ENCODE measurements around the gene MID2. TPM values are rescaled to one million over a fixed set of nuclear protein-coding genes. Genes with fewer than 3 reads are reported as not detected.

MID2 gene
- total RNA-seq, 1 experiment from 2014 or later = 5.1 TPM

- BruUV-seq (replicated peaks) = no TSS peak
- POLR2A ChIA-PET = no interaction called here
- no peak for TF ChIP-seq MAX (IDR thresholded peaks at IDR 0.05)
- no peak for TF ChIP-seq POLR2AphosphoS5 (IDR thresholded peaks at IDR 0.05; ENCODE audit: low read depth, low read length)
- TF ChIP-seq EZH2 (IDR thresholded peaks at IDR 0.05) = no peak
- TF ChIP-seq SIN3A (IDR thresholded peaks at IDR 0.05; ENCODE audit: low read depth) = no peak
- TF ChIP-seq, protein P1, sequence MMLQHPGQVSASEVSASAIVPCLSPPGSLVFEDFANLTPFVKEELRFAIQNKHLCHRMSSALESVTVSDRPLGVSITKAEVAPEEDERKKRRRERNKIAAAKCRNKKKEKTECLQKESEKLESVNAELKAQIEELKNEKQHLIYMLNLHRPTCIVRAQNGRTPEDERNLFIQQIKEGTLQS (IDR thresholded peaks at IDR 0.05) = no peak
- no peak for TF ChIP-seq REST (IDR thresholded peaks at IDR 0.05; ENCODE audit: low read depth)
- TF ChIP-seq TCF7L2 (IDR thresholded peaks at IDR 0.05; ENCODE audit: borderline replicate concordance, extremely low read depth, insufficient read depth, insufficient read length) = no peak
- TF ChIP-seq ZBTB33 (IDR thresholded peaks at IDR 0.05; ENCODE audit: extremely low read depth, insufficient replicate concordance, low read length) = no peak
- TF ChIP-seq YY1 (IDR thresholded peaks at IDR 0.05; ENCODE audit: extremely low read depth, insufficient replicate concordance, low read depth, low read length) = no peak
- Histone ChIP-seq H3K9me3 (ENCODE audit: control insufficient read depth in 1 of 2, insufficient read depth in 1 of 2, low read depth in 1 of 2, low read length in 2 of 2) (no peaks in the 10 kb centered on the region), H3K79me2 (ENCODE audit: insufficient read depth, low read length) (no peaks in the 10 kb centered on the region), H3K9me2 (ENCODE audit: insufficient read depth) (no peaks in the 10 kb centered on the region), H3K9ac (ENCODE audit: low read length) (no peak overlapping the region), H3K36me3 (ENCODE audit: control insufficient read depth in 1 of 2, insufficient read depth in 2 of 2, low read length in 2 of 2) (no peaks in the 10 kb centered on the region; a peak in 1 of 4 replicates), H3K27me3 (ENCODE audit: insufficient read depth, low read length) (no peaks in the 10 kb centered on the region), H3K27ac (ENCODE audit: low read depth, low read length) (no peak overlapping the region), H4K20me1 (ENCODE audit: insufficient read depth) (no peaks in the 10 kb centered on the region), H2AFZ (ENCODE audit: low read depth, low read length, poor library complexity, severe bottlenecking) (no peak overlapping the region), H3K4me1 (ENCODE audit: control insufficient read depth in 1 of 2, insufficient read depth in 2 of 2, low read length in 2 of 2) (no peaks in the 10 kb centered on the region), H3K4me2 (ENCODE audit: low read length) (no peak overlapping the region), H3K4me3 (replicated peaks in 1 of 2; ENCODE audit: low read depth in 1 of 2, low read length in 2 of 2) (no peak overlapping the region)
- CTCF ChIA-PET = no interaction called here
- intact Hi-C loops (cut with micrococcal nuclease) = no loop called here
- DNase-seq (ENCODE audit: low read depth, low spot score) (no peak), ATAC-seq (no peak)
- RAD21 ChIA-PET (ENCODE audit: low non-redundant PET in 1 of 2, low total read pairs in 2 of 2, uncharacterized antibody in 2 of 2, unreplicated experiment in 2 of 2) = no interaction called here
These were observed 17.2 kb downstream of the MID2 start for GRCh38 chrX:107842715-107843400.

Measured in HCT116 (cell line).